Breast epithelium (tissue), 3 donors: Measurements from ENCODE around the gene LRRC46.

Source experiments
- POLR2A ChIP-seq: fragments of 450-650 bp; IDR thresholded peaks from one replicate; pipeline ENCODE4 v1.6.1; 2016; ENCODE audit warnings: antibody characterized with exemption, mild to moderate bottlenecking, moderate library complexity
- TF ChIP-seq, protein P1 (sequence below), 3 donors: fragments of 450-650 bp; IDR thresholded peaks; one replicate each; pipeline ENCODE4 v1.5.1; 2016 to 2017; ENCODE audit warnings: antibody characterized with exemption in 3 of 3, mild to moderate bottlenecking in 3 of 3, moderate library complexity in 3 of 3

DNA sequence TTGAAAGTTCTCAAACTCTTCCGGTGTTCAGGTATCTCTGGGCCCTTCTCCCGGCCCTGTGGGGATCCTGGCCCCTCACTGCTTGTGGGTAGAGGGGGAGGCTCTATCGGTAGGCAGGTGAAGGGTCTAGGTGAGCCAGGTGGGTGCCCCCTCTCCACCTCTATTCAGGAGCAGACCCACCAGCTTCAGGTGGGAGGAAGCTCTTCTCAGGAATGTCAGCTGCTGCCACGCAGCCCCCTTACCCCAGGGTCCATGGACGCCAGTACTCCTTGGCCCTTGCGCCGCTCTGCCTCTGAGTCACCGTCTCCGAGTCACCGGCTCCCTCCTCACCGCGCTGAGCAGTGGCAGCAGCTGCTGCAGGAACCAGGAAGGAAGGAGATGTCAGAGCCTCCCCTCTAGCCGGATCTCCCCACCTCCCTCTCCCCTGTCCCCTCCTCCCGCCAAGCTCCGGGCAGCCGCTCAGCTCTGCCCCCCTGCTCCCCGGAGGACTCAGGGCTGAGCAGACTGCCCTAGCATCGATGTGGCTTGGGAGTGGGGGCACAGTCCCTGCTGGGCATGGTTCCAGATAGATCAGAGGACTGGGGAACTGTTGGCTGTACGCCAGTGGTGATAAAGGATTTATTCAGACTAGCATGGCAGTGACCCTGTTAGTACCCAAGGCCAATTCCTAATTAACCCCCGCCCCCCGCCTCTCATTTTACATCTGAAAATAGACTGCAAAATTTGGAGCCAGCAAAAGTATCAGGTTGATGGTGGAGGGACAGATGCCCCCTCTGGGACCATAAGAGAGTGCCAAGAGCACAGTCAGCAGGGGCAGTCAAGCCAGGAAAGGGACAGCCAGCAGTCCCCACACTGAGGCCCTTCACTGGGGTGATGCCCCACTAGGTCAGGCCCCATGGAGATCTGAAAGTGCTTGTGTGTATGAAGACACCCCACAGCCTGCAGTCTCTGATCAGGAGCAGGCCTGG, 9.8 kb upstream of the LRRC46 start, which contains the start of gene OSBPL7:
- TF ChIP-seq, protein P1, sequence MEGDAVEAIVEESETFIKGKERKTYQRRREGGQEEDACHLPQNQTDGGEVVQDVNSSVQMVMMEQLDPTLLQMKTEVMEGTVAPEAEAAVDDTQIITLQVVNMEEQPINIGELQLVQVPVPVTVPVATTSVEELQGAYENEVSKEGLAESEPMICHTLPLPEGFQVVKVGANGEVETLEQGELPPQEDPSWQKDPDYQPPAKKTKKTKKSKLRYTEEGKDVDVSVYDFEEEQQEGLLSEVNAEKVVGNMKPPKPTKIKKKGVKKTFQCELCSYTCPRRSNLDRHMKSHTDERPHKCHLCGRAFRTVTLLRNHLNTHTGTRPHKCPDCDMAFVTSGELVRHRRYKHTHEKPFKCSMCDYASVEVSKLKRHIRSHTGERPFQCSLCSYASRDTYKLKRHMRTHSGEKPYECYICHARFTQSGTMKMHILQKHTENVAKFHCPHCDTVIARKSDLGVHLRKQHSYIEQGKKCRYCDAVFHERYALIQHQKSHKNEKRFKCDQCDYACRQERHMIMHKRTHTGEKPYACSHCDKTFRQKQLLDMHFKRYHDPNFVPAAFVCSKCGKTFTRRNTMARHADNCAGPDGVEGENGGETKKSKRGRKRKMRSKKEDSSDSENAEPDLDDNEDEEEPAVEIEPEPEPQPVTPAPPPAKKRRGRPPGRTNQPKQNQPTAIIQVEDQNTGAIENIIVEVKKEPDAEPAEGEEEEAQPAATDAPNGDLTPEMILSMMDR (IDR thresholded peaks at IDR 0.05): no peak
- TF ChIP-seq POLR2A: no peak
